Spleen (tissue), 7 donors: ENCODE data around the gene PNCK.

ENCODE experiments used
- POLR2A ChIP-seq, 3 donors: fragments of 450-650 bp; IDR thresholded peaks; one replicate each; pipeline ENCODE4 v1.5.1; 2017; ENCODE audit warnings: antibody characterized with exemption in 3 of 3, mild to moderate bottlenecking in 1 of 3
- TF ChIP-seq, protein P1 (sequence below), 11 experiments: fragments of 200-600 bp in 7 of 11; fragments of 450-650 bp in 4 of 11; sonication (generic) in 4 of 11; IDR thresholded peaks in 8 of 11; conservative IDR thresholded peaks in 3 of 11; 1 replicate in 7 of 11; 2 replicates in 4 of 11; pipeline versions ENCODE4 v1.4.0 to v1.8.0; 2016 to 2021; ENCODE audit warnings: antibody characterized with exemption in 11 of 11, inconsistent platforms in 4 of 11, mild to moderate bottlenecking in 1 of 11
- donor health status: DM: no; HTN: no; CAD: no; lungs with moderate emphysema.
- donor health status: DM: no; HTN: no; CAD: no.
- donor health status: DM: no; HTN: no; CAD: no.

DNA sequence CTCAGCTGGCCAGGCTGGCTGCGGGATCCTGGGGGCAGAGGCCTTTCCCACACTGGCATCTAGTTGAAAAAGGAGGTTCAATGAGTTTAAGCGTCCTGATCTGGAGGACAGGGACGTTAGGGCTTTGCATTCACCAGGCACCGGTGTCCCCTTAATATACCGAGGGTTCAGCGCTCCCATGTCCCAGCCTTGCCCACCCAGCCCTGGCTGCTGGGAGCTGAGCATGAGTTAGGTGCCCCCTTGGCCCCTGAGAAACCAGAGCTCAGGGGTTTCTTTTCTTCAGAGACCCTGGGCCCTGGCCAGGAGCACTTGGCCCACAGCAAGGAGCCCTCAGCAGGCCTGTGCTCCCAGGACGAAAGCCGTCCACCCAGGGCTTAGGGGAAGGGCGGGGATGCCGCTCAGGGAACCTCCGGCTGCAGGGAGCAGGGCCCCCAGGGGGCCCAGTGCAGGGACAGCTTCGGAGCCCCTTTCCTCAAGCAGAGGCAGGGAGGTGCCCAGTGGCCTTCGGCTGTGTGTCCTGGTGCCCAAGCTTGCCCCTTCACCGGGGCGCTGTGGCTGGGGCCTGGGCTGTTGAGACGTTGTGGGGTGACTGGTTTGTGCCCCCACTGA, 47.5 kb downstream of the PNCK start:
- TF ChIP-seq POLR2A (IDR thresholded peaks at IDR 0.05): no peak
- TF ChIP-seq, protein P1, sequence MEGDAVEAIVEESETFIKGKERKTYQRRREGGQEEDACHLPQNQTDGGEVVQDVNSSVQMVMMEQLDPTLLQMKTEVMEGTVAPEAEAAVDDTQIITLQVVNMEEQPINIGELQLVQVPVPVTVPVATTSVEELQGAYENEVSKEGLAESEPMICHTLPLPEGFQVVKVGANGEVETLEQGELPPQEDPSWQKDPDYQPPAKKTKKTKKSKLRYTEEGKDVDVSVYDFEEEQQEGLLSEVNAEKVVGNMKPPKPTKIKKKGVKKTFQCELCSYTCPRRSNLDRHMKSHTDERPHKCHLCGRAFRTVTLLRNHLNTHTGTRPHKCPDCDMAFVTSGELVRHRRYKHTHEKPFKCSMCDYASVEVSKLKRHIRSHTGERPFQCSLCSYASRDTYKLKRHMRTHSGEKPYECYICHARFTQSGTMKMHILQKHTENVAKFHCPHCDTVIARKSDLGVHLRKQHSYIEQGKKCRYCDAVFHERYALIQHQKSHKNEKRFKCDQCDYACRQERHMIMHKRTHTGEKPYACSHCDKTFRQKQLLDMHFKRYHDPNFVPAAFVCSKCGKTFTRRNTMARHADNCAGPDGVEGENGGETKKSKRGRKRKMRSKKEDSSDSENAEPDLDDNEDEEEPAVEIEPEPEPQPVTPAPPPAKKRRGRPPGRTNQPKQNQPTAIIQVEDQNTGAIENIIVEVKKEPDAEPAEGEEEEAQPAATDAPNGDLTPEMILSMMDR (IDR thresholded peaks at IDR 0.05 in 8 of 11, conservative IDR thresholded peaks at IDR 0.05 in 3 of 11): no peak
